Breast epithelium (tissue), 3 donors: ENCODE data around the gene ART1.

Experiments
- CTCF ChIP-seq, 3 donors: fragments of 450-650 bp; IDR thresholded peaks; one replicate each; pipeline ENCODE4 v1.5.1; 2016 to 2017; ENCODE audit warnings: antibody characterized with exemption in 3 of 3, mild to moderate bottlenecking in 3 of 3, moderate library complexity in 3 of 3
- POLR2A ChIP-seq: fragments of 450-650 bp; IDR thresholded peaks from one replicate; pipeline ENCODE4 v1.6.1; 2016; ENCODE audit warnings: antibody characterized with exemption, mild to moderate bottlenecking, moderate library complexity
- POLR2AphosphoS5 ChIP-seq, 3 donors: sonication (generic); formaldehyde crosslinking; IDR thresholded peaks; one replicate each; pipeline ENCODE4 v1.6.1; 2017; ENCODE audit warnings: antibody characterized with exemption in 3 of 3

- TF ChIP-seq CTCF (IDR thresholded peaks at IDR 0.05), result no peak
- TF ChIP-seq POLR2A, result no peak
- no peak for TF ChIP-seq POLR2AphosphoS5 (IDR thresholded peaks at IDR 0.05)
These were observed 39.9 kb downstream of the ART1 start for GRCh38 chr11:3684819-3685172.
